Muscle layer of colon (tissue), 2 donors: ENCODE measurements around the gene FNDC3B.

Experiments
- H3K27ac ChIP-seq: one replicate; pipeline ENCODE4 v1.7.0; 2013; ENCODE audit warnings: low read depth, mild to moderate bottlenecking, low read length, moderate library complexity
- H3K27me3 ChIP-seq, 2 donors: one replicate each; pipeline ENCODE4 v1.7.0; 2013; ENCODE audit warnings: low read length in 2 of 2, mild to moderate bottlenecking in 2 of 2; ENCODE audit not compliant: insufficient read depth in 2 of 2, control insufficient read depth in 1 of 2
- H3K36me3 ChIP-seq: one replicate; pipeline ENCODE4 v1.7.0; 2013; ENCODE audit warnings: mild to moderate bottlenecking, low read length; ENCODE audit not compliant: insufficient read depth
- H3K4me1 ChIP-seq: one replicate; pipeline ENCODE4 v1.7.0; 2013; ENCODE audit warnings: mild to moderate bottlenecking, low read length; ENCODE audit not compliant: insufficient read depth
- H3K4me3 ChIP-seq, 2 donors: one replicate each; pipeline ENCODE4 v1.7.0; 2013; ENCODE audit warnings: low read length in 2 of 2, low read depth in 1 of 2, mild to moderate bottlenecking in 1 of 2, moderate library complexity in 1 of 2
- H3K9ac ChIP-seq: one replicate; pipeline ENCODE4 v1.7.0; 2013; ENCODE audit warnings: low read length
- H3K9me3 ChIP-seq: one replicate; pipeline ENCODE4 v1.7.0; 2013; ENCODE audit warnings: mild to moderate bottlenecking, low read length
- donor health status: abdominal sarcoma.
- donor health status: Adenocarcinoma of cecum.

Gene FNDC3B

DNA sequence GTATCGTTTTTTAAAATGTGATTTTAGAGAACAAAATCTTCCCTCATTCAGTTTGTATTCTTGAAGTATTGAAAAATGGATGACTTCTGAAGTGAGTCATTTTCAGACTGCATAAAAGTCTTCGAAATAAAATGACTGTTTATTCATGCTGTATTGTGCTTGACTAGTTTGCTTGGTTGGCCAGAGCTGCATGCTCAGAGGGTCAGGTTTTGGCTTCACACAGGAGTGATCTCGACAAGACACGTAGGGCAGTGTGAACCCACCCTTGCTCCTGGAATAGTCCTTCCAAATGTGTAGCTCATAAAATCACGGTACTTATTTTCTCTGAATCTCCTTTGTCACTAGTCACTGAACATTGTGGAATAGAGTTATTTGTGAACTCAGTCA, 73.3 kb downstream of the FNDC3B start:
- Histone ChIP-seq H3K9ac (no peak overlapping the region), H3K27ac (no peak overlapping the region), H3K9me3 (no peaks in the 10 kb centered on the region), H3K27me3 (no peaks in the 10 kb centered on the region), H3K4me3 (no peak overlapping the region), H3K36me3 (peaks cover 18% of the 10 kb centered on the region), H3K4me1 (peaks cover 18% of the 10 kb centered on the region)

DNA sequence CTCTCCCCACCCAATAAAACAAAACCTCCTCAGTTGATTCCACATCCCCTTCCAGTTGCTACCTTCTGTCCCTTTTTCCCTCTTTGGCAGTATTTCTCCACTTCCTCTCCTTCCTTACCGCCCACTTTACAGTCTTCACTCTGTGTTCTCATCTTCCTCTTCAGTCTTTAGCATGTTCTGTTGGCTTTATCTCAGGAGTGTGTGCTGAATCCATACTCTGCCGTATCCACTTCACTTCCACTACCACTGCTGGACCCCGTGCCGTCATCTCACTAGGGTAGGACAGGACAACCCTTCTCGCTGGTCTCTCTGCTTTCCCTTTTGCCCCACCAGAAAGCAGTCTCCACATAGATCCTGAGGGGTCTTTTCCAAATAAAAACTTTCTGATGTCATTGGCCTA, 74.3 kb downstream of the FNDC3B start:
- Histone ChIP-seq H3K9ac (no peak overlapping the region), H3K4me1 (peaks cover 13% of the 10 kb centered on the region), H3K4me3 (no peak overlapping the region), H3K27me3 (no peaks in the 10 kb centered on the region), H3K27ac (no peak overlapping the region), H3K9me3 (no peaks in the 10 kb centered on the region), H3K36me3 (peaks cover 18% of the 10 kb centered on the region)

DNA sequence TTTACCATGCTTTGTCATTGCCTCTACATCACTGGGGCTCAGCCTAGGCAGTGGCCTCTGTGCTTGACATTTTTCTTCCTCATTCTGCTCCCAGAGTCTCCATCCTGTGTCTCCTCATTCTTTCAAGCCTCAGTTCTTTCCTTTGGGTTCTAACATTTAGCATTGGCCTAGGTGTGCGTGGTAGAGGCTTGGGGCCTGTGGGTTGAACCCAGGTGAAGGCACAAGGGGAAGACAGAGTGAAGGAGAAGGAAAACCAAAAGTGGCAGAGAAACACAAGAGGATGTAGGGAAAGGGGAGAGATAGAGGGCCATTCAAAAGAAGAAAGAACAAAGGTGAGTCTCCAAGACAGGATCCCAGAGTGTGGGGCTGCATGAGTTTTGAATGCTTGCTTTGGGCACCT, 75.7 kb downstream of the FNDC3B start:
- H3K4me1 ChIP-seq: peaks cover 11% of the 10 kb centered on the region
- H3K9ac ChIP-seq: no peak overlapping the region
- no peak overlapping the region for H3K27ac ChIP-seq
- no peaks in the 10 kb centered on the region for H3K27me3 ChIP-seq
- H3K9me3 ChIP-seq: no peaks in the 10 kb centered on the region
- H3K36me3 ChIP-seq: peaks cover 18% of the 10 kb centered on the region
- H3K4me3 ChIP-seq: no peak overlapping the region

GRCh38 chr3:172115787-172116186, 76.4 kb downstream of the FNDC3B start:
- no peak overlapping the region for H3K4me3 ChIP-seq
- peaks cover 18% of the 10 kb centered on the region for H3K36me3 ChIP-seq
- H3K4me1 ChIP-seq: peaks cover 11% of the 10 kb centered on the region
- H3K27ac ChIP-seq: no peak overlapping the region
- H3K9me3 ChIP-seq: no peaks in the 10 kb centered on the region
- no peak overlapping the region for H3K9ac ChIP-seq
- H3K27me3 ChIP-seq: no peaks in the 10 kb centered on the region

GRCh38 chr3:172118019-172118418, 78.6 kb downstream of the FNDC3B start:
- peaks cover 18% of the 10 kb centered on the region for H3K36me3 ChIP-seq
- H3K4me1 ChIP-seq: peaks cover 17% of the 10 kb centered on the region
- H3K27me3 ChIP-seq: no peaks in the 10 kb centered on the region
- H3K9me3 ChIP-seq: no peaks in the 10 kb centered on the region
- H3K27ac ChIP-seq: no peak overlapping the region
- no peak overlapping the region for H3K9ac ChIP-seq
- no peak overlapping the region for H3K4me3 ChIP-seq

GRCh38 chr3:172119266-172119969, 80.0 kb downstream of the FNDC3B start:
- Histone ChIP-seq H3K4me1 (peaks cover 17% of the 10 kb centered on the region), H3K9me3 (no peaks in the 10 kb centered on the region), H3K4me3 (no peak overlapping the region), H3K27me3 (no peaks in the 10 kb centered on the region), H3K36me3 (peaks cover 8% of the 10 kb centered on the region), H3K27ac (no peak overlapping the region), H3K9ac (no peak overlapping the region)

GRCh38 chr3:172120912-172121311, 81.5 kb downstream of the FNDC3B start:
- no peak overlapping the region for H3K27ac ChIP-seq
- no peaks in the 10 kb centered on the region for H3K27me3 ChIP-seq
- H3K9me3 ChIP-seq: no peaks in the 10 kb centered on the region
- peaks cover 21% of the 10 kb centered on the region for H3K4me1 ChIP-seq
- H3K36me3 ChIP-seq: peaks cover 3% of the 10 kb centered on the region
- no peak overlapping the region for H3K4me3 ChIP-seq
- H3K9ac ChIP-seq: no peak overlapping the region

DNA sequence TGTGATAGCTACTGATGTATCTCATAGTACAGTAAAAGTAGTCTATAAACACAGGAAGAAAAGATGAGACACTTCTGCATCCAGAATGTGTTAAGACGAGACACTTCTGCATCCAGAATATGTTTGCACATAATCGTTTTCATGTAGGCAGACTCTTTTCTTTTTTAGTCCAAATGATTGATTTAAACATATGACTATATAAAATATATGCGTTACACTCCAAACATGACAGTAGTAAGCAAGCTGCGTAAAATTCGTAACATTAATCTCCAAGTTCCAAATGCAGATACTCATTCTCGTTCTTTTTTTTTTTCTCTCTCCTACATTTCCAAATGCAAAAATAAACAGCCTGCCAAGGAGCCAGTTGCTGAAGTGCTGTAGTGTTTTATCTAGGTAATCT, 82.6 kb downstream of the FNDC3B start:
- peaks cover 32% of the 10 kb centered on the region for H3K4me1 ChIP-seq
- no peak overlapping the region for H3K27ac ChIP-seq
- no peaks in the 10 kb centered on the region for H3K27me3 ChIP-seq
- no peak overlapping the region for H3K4me3 ChIP-seq
- no peaks in the 10 kb centered on the region for H3K9me3 ChIP-seq
- H3K9ac ChIP-seq: no peak overlapping the region
- peaks cover 2% of the 10 kb centered on the region for H3K36me3 ChIP-seq

DNA sequence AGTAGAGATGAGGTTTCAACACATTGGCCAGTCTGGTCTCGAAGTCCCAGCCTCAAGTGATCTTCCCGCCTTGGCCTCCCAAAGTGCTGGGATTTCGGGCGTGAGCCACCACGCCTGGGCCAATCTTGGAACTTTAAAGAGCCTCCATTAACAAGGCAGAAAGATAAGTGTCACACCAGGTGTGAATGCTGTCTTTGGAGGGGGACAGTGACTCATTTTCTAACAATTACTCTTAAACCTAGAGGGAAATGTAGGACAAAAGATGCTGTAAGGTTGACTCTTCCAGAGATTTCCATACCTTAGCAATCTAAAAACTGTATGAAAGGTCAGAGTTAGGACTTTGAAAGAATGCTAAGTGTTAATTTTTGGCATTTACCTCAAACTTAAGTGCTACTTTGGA, 84.9 kb downstream of the FNDC3B start:
- no peaks in the 10 kb centered on the region for H3K36me3 ChIP-seq
- peaks cover 49% of the 10 kb centered on the region for H3K4me1 ChIP-seq
- H3K27me3 ChIP-seq: no peaks in the 10 kb centered on the region
- H3K4me3 ChIP-seq: no peak overlapping the region
- H3K9me3 ChIP-seq: no peaks in the 10 kb centered on the region
- no peak overlapping the region for H3K27ac ChIP-seq
- H3K9ac ChIP-seq: no peak overlapping the region

DNA sequence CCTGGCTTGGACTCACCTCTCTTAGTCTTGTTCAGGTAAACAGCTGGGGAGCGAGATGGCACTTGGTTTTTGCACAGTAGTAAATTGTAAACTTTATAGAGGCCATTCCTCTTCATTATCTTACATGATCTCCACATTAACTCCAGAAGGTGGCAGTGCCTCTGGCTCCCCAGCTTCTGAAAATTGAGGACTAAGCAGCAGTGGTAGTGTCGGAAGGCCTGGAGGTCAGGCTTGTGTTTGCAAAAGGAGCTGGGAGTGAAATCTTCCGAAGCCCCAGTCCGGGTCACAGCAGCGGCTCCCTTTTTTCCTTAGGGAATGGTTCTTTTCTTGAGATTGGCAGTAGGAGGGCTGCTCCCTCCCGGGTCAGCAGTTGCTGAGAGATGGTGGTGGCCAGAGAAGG, 85.7 kb downstream of the FNDC3B start:
- no peaks in the 10 kb centered on the region for H3K9me3 ChIP-seq
- H3K4me1 ChIP-seq: peaks cover 55% of the 10 kb centered on the region
- H3K36me3 ChIP-seq: no peaks in the 10 kb centered on the region
- no peak overlapping the region for H3K9ac ChIP-seq
- H3K27me3 ChIP-seq: no peaks in the 10 kb centered on the region
- H3K4me3 ChIP-seq: no peak overlapping the region
- peak overlapping the region; percentile 62 for H3K27ac ChIP-seq

- H3K4me1 ChIP-seq: peaks cover 55% of the 10 kb centered on the region
- H3K36me3 ChIP-seq: no peaks in the 10 kb centered on the region
- H3K9ac ChIP-seq: no peak overlapping the region
- peak overlapping the region; percentile 62 for H3K27ac ChIP-seq
- peak overlapping the region in 1 of 2 donors; percentile 2 for H3K4me3 ChIP-seq
- H3K9me3 ChIP-seq: no peaks in the 10 kb centered on the region
- no peaks in the 10 kb centered on the region for H3K27me3 ChIP-seq
These were observed 86.6 kb downstream of the FNDC3B start for GRCh38 chr3:172125963-172126457.

- Histone ChIP-seq H3K27me3 (no peaks in the 10 kb centered on the region), H3K27ac (peak overlapping the region; percentile 57), H3K36me3 (no peaks in the 10 kb centered on the region), H3K9me3 (no peaks in the 10 kb centered on the region), H3K4me3 (no peak overlapping the region), H3K4me1 (peaks cover 55% of the 10 kb centered on the region), H3K9ac (no peak overlapping the region)
These were observed 87.4 kb downstream of the FNDC3B start for GRCh38 chr3:172126741-172127140.
